Stimulated activated CD8-positive, alpha-beta memory T cell treated with anti-CD3 and anti-CD28 coated beads, Interleukin-4, amount 100 ng/mL, for 48 hours (primary cell): Measurements from ENCODE around the gene SH3YL1.
"Not testable (repeated sequence)": the region's sequence is repeated elsewhere in the genome, so short reads cannot be mapped to it uniquely, and the experiment has no call there.

Source experiments
- DNase-seq: peaks from one replicate; pipeline ENCODE4 v3.0.0-alpha.2; 2020

Gene SH3YL1

GRCh38 chr2:175880-176820 is 87.7 kb downstream of the SH3YL1 start:
- peak; percentile 51 for DNase-seq

- DNase-seq = no peak
Measured at GRCh38 chr2:175161-175786, 88.6 kb downstream of the SH3YL1 start.

GRCh38 chr2:172120-172519 is 91.7 kb downstream of the SH3YL1 start:
- DNase-seq = not testable (repeated sequence)

- no peak for DNase-seq
Measured at GRCh38 chr2:169741-170140, 94.1 kb downstream of the SH3YL1 start.
